Activated T-cell treated with anti-CD3 and anti-CD28 coated beads, Interleukin-2, amount 50 U/mL, for 4 hours (primary cell): Measurements from ENCODE around the gene BMPR1B. TPM values are rescaled to one million over a fixed set of nuclear protein-coding genes. Genes with fewer than 3 reads are reported as not detected.

Experiments used
- ATAC-seq, 2 donors: fragments of 200-7000 bp; cut with Tn5 transposase; one replicate each; pipeline ENCODE4 v1.10.0; 2021
- DNase-seq: peaks from one replicate; pipeline ENCODE4 v3.0.0-alpha.2; 2020
- H3K27me3 Mint-ChIP-seq: one replicate; pipeline ENCODE4 v1.8.0; 2021; ENCODE audit warnings: low read depth, mixed read lengths
- H3K36me3 Mint-ChIP-seq: one replicate; pipeline ENCODE4 v1.8.0; 2022; ENCODE audit warnings: mixed read lengths; ENCODE audit not compliant: insufficient read depth
- H3K4me1 Mint-ChIP-seq: one replicate; pipeline ENCODE4 v1.8.0; 2021; ENCODE audit warnings: low read depth, mixed read lengths
- H3K4me3 Mint-ChIP-seq: one replicate; pipeline ENCODE4 v1.8.0; 2021; ENCODE audit warnings: mild to moderate bottlenecking, moderate library complexity, mixed read lengths
- H3K9me3 Mint-ChIP-seq: one replicate; pipeline ENCODE4 v1.8.0; 2021; ENCODE audit warnings: mixed read lengths
- total RNA-seq, 3 donors: library from RNA; stranded (reverse); gene quantifications; one replicate each; pipeline ENCODE4 v1.2.1, GENCODE V29; 2021

Gene BMPR1B
- total RNA-seq, 3 donors from 2014 or later: not detected

GRCh38 chr4:94791701-94792100 lies 33.9 kb downstream of the BMPR1B start:
- ATAC-seq: no peak
- no peaks in the 10 kb centered on the region for H3K9me3 Mint-ChIP-seq

GRCh38 chr4:94798808-94799207 lies 41.1 kb downstream of the BMPR1B start:
- Mint-ChIP-seq H3K27me3 (no peaks in the 10 kb centered on the region), H3K36me3 (no peaks in the 10 kb centered on the region)
- ATAC-seq: no peak

More at GRCh38 chr4:94791701-94792100, 33.9 kb downstream of the BMPR1B start:
- no peak for DNase-seq
- no peaks in the 10 kb centered on the region for H3K4me1 Mint-ChIP-seq
- H3K4me3 Mint-ChIP-seq: no peak overlapping the region
- H3K27me3 Mint-ChIP-seq: no peaks in the 10 kb centered on the region
- no peaks in the 10 kb centered on the region for H3K36me3 Mint-ChIP-seq

GRCh38 chr4:94801016-94801415 lies 43.3 kb downstream of the BMPR1B start:
- Mint-ChIP-seq H3K27me3 (no peaks in the 10 kb centered on the region), H3K9me3 (no peaks in the 10 kb centered on the region), H3K4me3 (no peak overlapping the region), H3K36me3 (no peaks in the 10 kb centered on the region), H3K4me1 (no peaks in the 10 kb centered on the region)
- DNase-seq (no peak), ATAC-seq (no peak)

More at GRCh38 chr4:94798808-94799207, 41.1 kb downstream of the BMPR1B start:
- H3K4me1 Mint-ChIP-seq: no peaks in the 10 kb centered on the region
- DNase-seq: no peak
- H3K9me3 Mint-ChIP-seq: no peaks in the 10 kb centered on the region
- no peak overlapping the region for H3K4me3 Mint-ChIP-seq

GRCh38 chr4:94802091-94802490 lies 44.3 kb downstream of the BMPR1B start:
- H3K27me3 Mint-ChIP-seq: no peaks in the 10 kb centered on the region
- no peaks in the 10 kb centered on the region for H3K4me1 Mint-ChIP-seq

GRCh38 chr4:94803181-94803580 lies 45.4 kb downstream of the BMPR1B start:
- DNase-seq (no peak), ATAC-seq (no peak)
- Mint-ChIP-seq H3K27me3 (no peaks in the 10 kb centered on the region), H3K4me1 (no peaks in the 10 kb centered on the region), H3K36me3 (no peaks in the 10 kb centered on the region), H3K9me3 (no peaks in the 10 kb centered on the region), H3K4me3 (no peak overlapping the region)

More at GRCh38 chr4:94802091-94802490, 44.3 kb downstream of the BMPR1B start:
- no peaks in the 10 kb centered on the region for H3K36me3 Mint-ChIP-seq
- no peak overlapping the region for H3K4me3 Mint-ChIP-seq
- DNase-seq: no peak
- no peaks in the 10 kb centered on the region for H3K9me3 Mint-ChIP-seq
- ATAC-seq: no peak

GRCh38 chr4:94804650-94805049 lies 46.9 kb downstream of the BMPR1B start:
- DNase-seq (no peak), ATAC-seq (no peak)
- Mint-ChIP-seq H3K4me3 (no peak overlapping the region), H3K27me3 (no peaks in the 10 kb centered on the region), H3K4me1 (no peaks in the 10 kb centered on the region), H3K9me3 (no peaks in the 10 kb centered on the region), H3K36me3 (no peaks in the 10 kb centered on the region)

- no peaks in the 10 kb centered on the region for H3K9me3 Mint-ChIP-seq
- DNase-seq (no peak), ATAC-seq (no peak)
- no peak overlapping the region for H3K4me3 Mint-ChIP-seq
- H3K27me3 Mint-ChIP-seq: no peaks in the 10 kb centered on the region
- H3K36me3 Mint-ChIP-seq: no peaks in the 10 kb centered on the region
- H3K4me1 Mint-ChIP-seq: no peaks in the 10 kb centered on the region
These were observed 48.6 kb downstream of the BMPR1B start for GRCh38 chr4:94806376-94806775.

- Mint-ChIP-seq H3K9me3 (no peaks in the 10 kb centered on the region), H3K36me3 (no peaks in the 10 kb centered on the region), H3K27me3 (no peaks in the 10 kb centered on the region), H3K4me1 (no peaks in the 10 kb centered on the region), H3K4me3 (no peak overlapping the region)
- ATAC-seq (no peak), DNase-seq (no peak)
These were observed 53.9 kb downstream of the BMPR1B start for GRCh38 chr4:94811643-94812042.

GRCh38 chr4:94813221-94813620 lies 55.5 kb downstream of the BMPR1B start:
- Mint-ChIP-seq H3K4me3 (no peak overlapping the region), H3K9me3 (no peaks in the 10 kb centered on the region), H3K4me1 (no peaks in the 10 kb centered on the region), H3K36me3 (no peaks in the 10 kb centered on the region), H3K27me3 (no peaks in the 10 kb centered on the region)
- ATAC-seq (no peak), DNase-seq (no peak)

- H3K36me3 Mint-ChIP-seq: no peaks in the 10 kb centered on the region
- H3K9me3 Mint-ChIP-seq: no peaks in the 10 kb centered on the region
- no peak overlapping the region for H3K4me3 Mint-ChIP-seq
- H3K4me1 Mint-ChIP-seq: no peaks in the 10 kb centered on the region
- H3K27me3 Mint-ChIP-seq: no peaks in the 10 kb centered on the region
- ATAC-seq (no peak), DNase-seq (no peak)
These were observed 56.5 kb downstream of the BMPR1B start for GRCh38 chr4:94814237-94814636.

GRCh38 chr4:94819371-94820168 lies 61.8 kb downstream of the BMPR1B start:
- H3K4me3 Mint-ChIP-seq: no peak overlapping the region
- DNase-seq (no peak), ATAC-seq (no peak)
- H3K36me3 Mint-ChIP-seq: no peaks in the 10 kb centered on the region
- H3K27me3 Mint-ChIP-seq: peaks cover 2% of the 10 kb centered on the region
- H3K9me3 Mint-ChIP-seq: no peaks in the 10 kb centered on the region
- H3K4me1 Mint-ChIP-seq: no peaks in the 10 kb centered on the region

- no peaks in the 10 kb centered on the region for H3K4me1 Mint-ChIP-seq
- H3K36me3 Mint-ChIP-seq: no peaks in the 10 kb centered on the region
- H3K9me3 Mint-ChIP-seq: no peaks in the 10 kb centered on the region
- peaks cover 2% of the 10 kb centered on the region for H3K27me3 Mint-ChIP-seq
- DNase-seq (no peak), ATAC-seq (no peak)
- no peak overlapping the region for H3K4me3 Mint-ChIP-seq
These were observed 68.5 kb downstream of the BMPR1B start for GRCh38 chr4:94826206-94826605.

- no peaks in the 10 kb centered on the region for H3K36me3 Mint-ChIP-seq
- no peak for DNase-seq
- peak; percentile 14 to 46 for ATAC-seq
- no peak overlapping the region for H3K4me3 Mint-ChIP-seq
- H3K4me1 Mint-ChIP-seq: no peaks in the 10 kb centered on the region
- peaks cover 2% of the 10 kb centered on the region for H3K27me3 Mint-ChIP-seq
- no peaks in the 10 kb centered on the region for H3K9me3 Mint-ChIP-seq
These were observed 69.8 kb downstream of the BMPR1B start for GRCh38 chr4:94827481-94828110.

- H3K4me3 Mint-ChIP-seq: no peak overlapping the region
- no peak for DNase-seq
- no peaks in the 10 kb centered on the region for H3K36me3 Mint-ChIP-seq
- no peaks in the 10 kb centered on the region for H3K4me1 Mint-ChIP-seq
- no peaks in the 10 kb centered on the region for H3K9me3 Mint-ChIP-seq
- H3K27me3 Mint-ChIP-seq: peaks cover 2% of the 10 kb centered on the region
- ATAC-seq: no peak
These were observed 71.1 kb downstream of the BMPR1B start for GRCh38 chr4:94828882-94829281.

- H3K4me3 Mint-ChIP-seq: no peak overlapping the region
- no peaks in the 10 kb centered on the region for H3K27me3 Mint-ChIP-seq
- DNase-seq: no peak
- H3K9me3 Mint-ChIP-seq: no peaks in the 10 kb centered on the region
- no peak for ATAC-seq
- no peaks in the 10 kb centered on the region for H3K36me3 Mint-ChIP-seq
- H3K4me1 Mint-ChIP-seq: no peaks in the 10 kb centered on the region
These were observed 73.9 kb downstream of the BMPR1B start for GRCh38 chr4:94831607-94832006.
